ELF-1 (cell line): ENCODE data around the gene KLHDC8B.

Experiments used
- DNase-seq: peaks from one replicate; pipeline ENCODE4 v3.0.0-alpha.2; 2016; ENCODE audit warnings: low read depth, low spot score

Gene KLHDC8B

GRCh38 chr3:49171119-49171774 lies at the start of gene KLHDC8B:
Gene KLHDC8B (plus strand): TSS chr3:49171598. CDS start chr3:49172770, 1,172 bp downstream.
- peak; percentile 96 for DNase-seq

- no peak for DNase-seq
Measured at GRCh38 chr3:49122022-49122421, 49.4 kb upstream of the KLHDC8B start.

- no peak for DNase-seq
Measured at GRCh38 chr3:49122451-49122850, 48.9 kb upstream of the KLHDC8B start.

DNA sequence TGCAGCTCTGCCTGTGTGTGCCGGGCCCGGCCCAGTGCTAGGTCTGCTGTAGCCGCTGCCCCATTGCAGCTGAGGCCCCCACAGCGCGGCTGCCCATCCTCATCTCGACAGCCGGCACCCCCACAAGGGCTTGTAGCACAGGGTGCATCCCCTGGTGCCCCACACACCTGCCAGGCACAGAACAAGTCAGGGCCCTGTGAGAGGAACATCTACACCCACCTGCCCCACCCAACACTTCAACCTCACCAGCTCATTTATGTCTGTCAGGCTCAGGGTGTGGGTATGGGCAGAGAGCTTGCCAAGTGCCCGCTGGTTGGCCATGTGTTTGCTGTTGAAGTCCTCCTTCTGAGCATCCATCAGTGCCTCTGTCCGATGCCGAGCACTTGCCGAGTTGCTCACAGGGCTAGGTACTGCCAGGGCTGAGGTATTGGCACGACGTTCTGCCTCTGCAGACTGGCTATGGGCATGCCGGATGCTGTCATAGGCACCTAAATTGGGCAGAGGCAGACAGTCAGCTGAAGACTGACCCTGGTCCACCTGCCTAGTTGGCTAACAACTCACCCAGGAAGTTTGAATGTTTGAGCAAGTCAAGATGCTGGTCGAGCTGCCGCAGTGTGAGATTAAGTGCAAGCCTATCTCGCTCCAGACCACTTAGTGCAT lies 48.4 kb upstream of the KLHDC8B start:
- no peak for DNase-seq

- no peak for DNase-seq
Measured at GRCh38 chr3:49123687-49124086, 47.7 kb upstream of the KLHDC8B start.

DNA sequence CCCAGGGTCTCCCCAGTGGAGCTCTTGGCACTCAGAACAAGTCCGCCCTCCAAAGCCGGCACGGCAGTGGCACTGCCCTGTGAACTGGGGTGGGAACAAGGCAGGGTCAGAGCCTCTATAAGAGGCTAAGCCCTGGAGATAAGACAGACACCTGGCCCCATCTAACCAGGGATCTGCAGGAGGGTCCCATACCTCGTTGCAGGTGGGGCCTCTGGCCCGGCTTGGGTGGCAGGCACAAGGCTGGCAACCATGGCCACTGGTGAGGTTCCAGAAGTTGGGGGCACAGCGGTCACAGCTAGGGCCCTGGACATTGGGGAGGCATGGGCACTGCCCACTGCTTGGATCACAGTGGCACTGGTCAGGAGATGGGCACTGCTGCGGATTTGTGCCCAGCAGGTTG lies 47.2 kb upstream of the KLHDC8B start:
- DNase-seq = no peak

- DNase-seq = no peak
Measured at GRCh38 chr3:49124991-49125670, 46.3 kb upstream of the KLHDC8B start.

- no peak for DNase-seq
Measured at GRCh38 chr3:49131040-49131439, 40.4 kb upstream of the KLHDC8B start.

DNA sequence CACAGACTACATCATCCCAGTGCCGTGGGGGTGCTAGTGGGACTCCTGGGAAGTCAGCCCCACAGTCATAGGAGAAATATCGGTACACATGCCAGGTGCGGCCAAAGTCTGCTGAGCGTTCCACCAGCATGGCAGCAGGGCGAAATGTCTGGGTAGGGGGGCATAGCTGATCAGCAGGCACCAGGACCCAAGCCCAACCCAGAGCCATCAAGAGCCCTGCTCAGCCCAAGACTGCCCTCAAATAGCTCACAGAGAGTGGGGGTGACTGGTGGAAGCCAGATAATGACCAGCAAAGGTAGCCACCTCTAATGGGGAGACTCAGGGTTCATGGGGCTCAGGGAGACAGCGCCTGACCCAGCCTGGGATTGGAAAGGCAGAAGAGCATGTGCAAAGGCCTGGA lies 39.8 kb upstream of the KLHDC8B start:
- no peak for DNase-seq

DNA sequence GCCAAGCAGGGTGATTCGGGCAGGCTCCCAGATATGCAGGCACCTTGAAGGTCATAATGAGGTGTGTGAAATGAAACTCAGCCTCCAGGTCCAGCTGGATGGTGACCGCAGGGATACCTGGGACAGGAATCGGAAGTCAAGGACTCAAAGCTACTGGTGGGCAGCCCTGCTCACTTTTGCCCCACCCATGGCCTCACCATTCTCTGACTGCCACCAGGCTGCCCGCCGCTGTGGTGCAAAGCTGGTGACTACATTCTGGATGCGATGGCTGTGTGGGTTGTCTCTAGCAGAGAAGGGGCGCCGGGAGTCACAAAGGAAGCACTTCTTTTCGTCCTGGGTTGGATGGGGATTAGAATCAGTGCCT lies 39.3 kb upstream of the KLHDC8B start:
- DNase-seq = no peak

GRCh38 chr3:49132437-49133225 lies 38.8 kb upstream of the KLHDC8B start, which contains the start of gene LAMB2:
Gene LAMB2 (minus strand): TSS chr3:49133050. CDS start chr3:49132867, 183 bp downstream.
- peak; percentile 94 for DNase-seq

GRCh38 chr3:49133226-49133951 lies 38.0 kb upstream of the KLHDC8B start:
- DNase-seq = peak; percentile 91

- no peak for DNase-seq
Measured at GRCh38 chr3:49134471-49135265, 36.7 kb upstream of the KLHDC8B start.

DNA sequence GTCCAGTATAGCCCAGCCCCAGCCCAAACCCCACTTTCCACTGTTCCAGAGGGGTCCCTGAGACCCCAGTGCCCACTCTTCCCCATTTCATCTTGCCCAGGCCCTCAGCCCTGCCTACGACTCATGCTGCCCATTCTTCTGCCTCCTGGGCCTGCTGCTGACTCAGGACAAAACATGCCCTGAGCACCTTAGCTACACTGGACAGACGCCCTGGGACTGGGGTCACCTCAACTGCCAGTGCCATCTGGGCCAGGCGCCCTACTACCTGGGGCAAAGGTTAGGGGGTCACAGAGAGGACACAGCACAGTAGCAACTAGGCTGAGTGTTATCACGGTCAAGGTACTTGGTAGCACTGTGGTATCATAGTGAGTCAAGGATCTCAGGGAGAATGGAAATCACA lies 35.9 kb upstream of the KLHDC8B start:
- DNase-seq = no peak

DNA sequence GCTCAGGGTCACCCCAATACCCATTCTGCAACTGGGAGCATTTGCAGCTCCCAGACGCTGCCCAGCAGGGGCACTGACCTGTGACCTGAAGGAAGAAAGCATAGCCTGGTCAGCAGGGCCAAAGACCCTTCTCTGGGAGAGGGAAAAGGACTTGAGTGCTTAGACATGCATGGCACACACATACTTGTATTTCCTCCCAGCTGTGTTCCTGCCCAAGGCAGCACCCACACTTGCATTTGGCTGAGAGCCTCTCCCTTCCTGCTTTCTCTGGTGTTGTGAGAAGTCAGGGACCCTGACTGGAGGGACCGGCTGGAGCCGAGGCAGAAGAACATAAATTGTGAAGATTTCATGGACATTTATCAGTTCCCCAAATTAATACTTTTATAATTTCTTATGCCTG lies 31.3 kb upstream of the KLHDC8B start:
- no peak for DNase-seq

DNA sequence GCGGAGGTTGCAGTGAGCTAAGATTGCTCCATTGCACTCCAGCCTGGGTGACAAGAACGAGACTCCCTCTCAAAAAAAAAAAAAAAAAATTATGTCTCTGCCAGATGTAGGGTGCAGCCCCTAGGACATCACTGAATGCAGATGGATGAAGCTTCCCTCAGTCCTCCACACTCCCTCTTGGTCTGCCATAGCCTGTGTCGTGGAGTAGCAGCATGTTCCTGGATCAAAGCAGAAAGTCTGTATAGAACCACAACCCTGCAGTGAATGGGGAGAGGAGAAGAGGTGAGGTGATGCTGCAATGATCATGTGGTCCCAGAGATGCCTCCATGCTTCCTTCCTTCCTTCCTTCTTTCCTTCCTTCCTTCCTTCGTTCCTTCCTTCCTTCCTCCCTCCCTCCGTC lies 23.2 kb upstream of the KLHDC8B start:
- no peak for DNase-seq

- no peak for DNase-seq
Measured at GRCh38 chr3:49151610-49152009, 19.8 kb upstream of the KLHDC8B start.

GRCh38 chr3:49153349-49153912 lies 18.0 kb upstream of the KLHDC8B start:
- no peak for DNase-seq

DNA sequence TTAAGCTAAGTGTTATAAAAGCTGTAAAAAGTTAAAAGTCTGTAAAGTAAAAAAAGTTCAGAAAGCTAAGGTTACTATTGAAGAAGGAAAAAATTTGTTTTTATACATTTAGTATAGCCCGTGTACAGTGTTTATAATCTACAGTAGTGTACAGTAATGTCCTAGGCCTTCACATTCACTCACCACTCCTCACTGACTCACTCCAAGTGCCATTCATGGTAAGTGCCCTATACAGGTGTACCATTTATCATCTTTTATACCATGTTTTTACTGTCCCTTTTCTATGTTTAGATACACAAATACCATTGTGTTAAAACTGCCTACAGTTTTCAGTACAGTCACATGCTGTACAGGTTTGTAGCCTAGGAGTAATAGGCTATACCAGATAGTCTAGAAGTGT lies 14.1 kb upstream of the KLHDC8B start:
- no peak for DNase-seq

DNA sequence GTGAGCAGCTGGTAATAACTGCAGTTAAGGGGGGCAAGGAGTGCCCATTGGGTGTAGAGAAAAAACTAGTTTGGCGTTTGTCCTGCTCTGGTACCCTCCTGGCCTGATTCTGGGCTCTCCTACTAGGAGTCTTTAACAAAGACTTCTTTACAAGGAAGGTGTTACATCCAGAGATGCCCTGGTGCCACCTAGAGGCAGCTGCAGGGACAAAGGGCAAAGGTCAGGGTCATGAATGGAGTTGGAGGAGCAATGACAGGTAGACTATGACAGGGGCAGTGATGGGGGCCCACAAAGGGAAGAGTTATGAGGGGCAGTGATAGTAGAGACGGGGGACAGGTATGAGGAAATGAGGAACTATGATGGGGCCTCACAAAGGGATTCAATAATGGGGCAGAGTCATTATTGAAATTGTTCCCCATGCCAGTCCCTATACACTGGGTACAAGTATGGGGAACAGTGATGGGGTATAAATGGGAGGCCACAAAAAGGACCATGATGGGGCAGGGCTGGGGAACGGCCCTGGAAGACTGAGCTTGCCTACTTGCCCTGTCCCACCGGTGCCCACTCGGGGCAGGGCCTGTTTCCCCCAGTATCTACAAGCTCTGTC lies 13.2 kb upstream of the KLHDC8B start:
- peak; percentile 68 for DNase-seq
